Keratinocyte (primary cell): ENCODE results near the gene FBXO39. TPM values are rescaled to one million over a fixed set of nuclear protein-coding genes. Genes with fewer than 3 reads are reported as not detected.

Source experiments
- DNase-seq: peaks from one replicate; pipeline ENCODE4 v3.0.0-alpha.2; 2011; ENCODE audit warnings: low read depth, missing footprints, low spot score
- FAIRE-seq: peaks from 2 replicates; lab custom pipeline; 2011; peaks lifted over from hg19 to GRCh38; lab: Jason Lieb, UNC
- H2AFZ ChIP-seq: 2 replicates; pipeline ENCODE4 v1.6.0; 2012; ENCODE audit warnings: low read length, control low read depth, inconsistent platforms; ENCODE audit not compliant: control insufficient read depth
- H3K27ac ChIP-seq: 2 replicates; pipeline ENCODE4 v1.5.1; 2011; ENCODE audit warnings: low read length; ENCODE audit not compliant: control insufficient read depth, insufficient read depth
- H3K27me3 ChIP-seq: 3 replicates; pipeline ENCODE4 v1.6.0; 2011; ENCODE audit warnings: low read length; ENCODE audit not compliant: control insufficient read depth, insufficient read depth; ENCODE audit errors: extremely low read depth
- H3K36me3 ChIP-seq, 2 experiments: 2 replicates in 1 of 2; 3 replicates in 1 of 2; pipeline ENCODE4 v1.5.1; 2011; ENCODE audit warnings: low read length in 2 of 2, mild to moderate bottlenecking in 1 of 2; ENCODE audit not compliant: control insufficient read depth in 2 of 2, insufficient read depth in 2 of 2; ENCODE audit errors: extremely low read depth in 1 of 2
- H3K4me1 ChIP-seq: 3 replicates; pipeline ENCODE4 v1.5.1; 2011; ENCODE audit warnings: low read length; ENCODE audit not compliant: control insufficient read depth, insufficient read depth; ENCODE audit errors: extremely low read depth
- H3K4me2 ChIP-seq: 3 replicates; pipeline ENCODE4 v1.6.0; 2011; ENCODE audit warnings: low read depth, low read length; ENCODE audit not compliant: control insufficient read depth, insufficient read depth; ENCODE audit errors: extremely low read depth
- H3K4me3 ChIP-seq, 3 experiments: fragments of 200-600 bp in 1 of 3; sonication (generic) in 1 of 3; 2 replicates in 2 of 3; 3 replicates in 1 of 3; pipeline ENCODE4 v1.5.1; 2011 to 2016; ENCODE audit warnings: low read length in 3 of 3, mild to moderate bottlenecking in 3 of 3, control low read depth in 2 of 3, inconsistent platforms in 1 of 3, low read depth in 1 of 3, mixed read lengths in 1 of 3, mixed run types in 1 of 3, moderate library complexity in 1 of 3; ENCODE audit not compliant: control insufficient read depth in 2 of 3, insufficient read depth in 2 of 3; ENCODE audit errors: extremely low read depth in 1 of 3
- H3K79me2 ChIP-seq: 2 replicates; pipeline ENCODE4 v1.6.0; 2012; ENCODE audit warnings: low read length; ENCODE audit not compliant: control insufficient read depth, insufficient read depth
- H3K9ac ChIP-seq: 3 replicates; pipeline ENCODE4 v1.6.0; 2011; ENCODE audit warnings: low read length; ENCODE audit not compliant: control insufficient read depth, insufficient read depth; ENCODE audit errors: extremely low read depth
- H3K9me1 ChIP-seq: 3 replicates; pipeline ENCODE4 v1.6.0; 2011; ENCODE audit warnings: low read length; ENCODE audit not compliant: control insufficient read depth, insufficient read depth; ENCODE audit errors: extremely low read depth
- H3K9me3 ChIP-seq: 2 replicates; pipeline ENCODE4 v1.5.1; 2012; ENCODE audit warnings: low read depth, low read length; ENCODE audit not compliant: control insufficient read depth
- H4K20me1 ChIP-seq: 3 replicates; pipeline ENCODE4 v1.6.0; 2011; ENCODE audit warnings: low read length; ENCODE audit not compliant: control insufficient read depth, insufficient read depth; ENCODE audit errors: extremely low read depth
- CTCF ChIP-seq, 3 experiments: IDR thresholded peaks in 1 of 3; conservative IDR thresholded peaks in 1 of 3; optimal IDR thresholded peaks in 1 of 3; 2 replicates in 2 of 3; 3 replicates in 1 of 3; pipeline versions ENCODE3 to v1.5.1; 2011; ENCODE audit warnings: low read length in 3 of 3, mild to moderate bottlenecking in 3 of 3, moderate library complexity in 2 of 3, control low read depth in 1 of 3, inconsistent platforms in 1 of 3; ENCODE audit not compliant: insufficient read depth in 2 of 3; ENCODE audit errors: extremely low read depth in 1 of 3
- EZH2 ChIP-seq: IDR thresholded peaks from one replicate; pipeline ENCODE4 v1.6.1; 2012; ENCODE audit warnings: inconsistent platforms, mild to moderate bottlenecking, low read length, moderate library complexity
- dilution Hi-C: fragments of 300-500 bp; cut with MboI; formaldehyde crosslinking; loops from one replicate; pipeline ENCODE4 v1.7.0; 2020; ENCODE audit warnings: low sequenced_read_pairs; ENCODE audit not compliant: extremely low pct_ligation_motif_present
- polyA plus RNA-seq, 5 experiments: library from polyadenylated mRNA; depleted of rRNA in 3 of 5; stranded (reverse) in 3 of 5; stranded (forward) in 1 of 5; unstranded in 1 of 5; fragments of >200 nt; gene quantifications; 1 replicate in 1 of 5; 2 replicates in 3 of 5; 3 replicates in 1 of 5; pipeline versions ENCODE4 v1.2.1 to v1.2.3, GENCODE V29; 2011 to 2012; ENCODE audit warnings: missing spikeins in 2 of 5, low read depth in 1 of 5, low replicate concordance in 1 of 5

FBXO39 gene
- polyA plus RNA-seq, 1 donor (not counting 4 experiments of a cell fraction or from before 2014, with no cell fraction given) = 3.3 TPM

GRCh38 chr17:6757747-6758146 is 18.3 kb upstream of the FBXO39 start:
- Histone ChIP-seq H3K9ac (no peak overlapping the region), H3K27ac (no peak overlapping the region), H3K9me3 (no peaks in the 10 kb centered on the region), H3K4me2 (no peak overlapping the region), H3K9me1 (no peaks in the 10 kb centered on the region), H3K4me1 (peaks cover 15% of the 10 kb centered on the region), H4K20me1 (no peaks in the 10 kb centered on the region), H3K27me3 (no peaks in the 10 kb centered on the region), H3K36me3 (peaks cover 0 to 2% of the 10 kb centered on the region in 2 experiments), H3K79me2 (no peaks in the 10 kb centered on the region), H3K4me3 (no peak overlapping the region), H2AFZ (no peak overlapping the region)
- DNase-seq (no peak), FAIRE-seq (no peak)
- dilution Hi-C loops = no loop called here
- no peak for TF ChIP-seq EZH2

- Histone ChIP-seq H3K27ac (no peak overlapping the region), H3K9ac (no peak overlapping the region), H4K20me1 (no peaks in the 10 kb centered on the region), H2AFZ (no peak overlapping the region), H3K9me3 (no peaks in the 10 kb centered on the region), H3K9me1 (no peaks in the 10 kb centered on the region), H3K27me3 (no peaks in the 10 kb centered on the region), H3K79me2 (no peaks in the 10 kb centered on the region), H3K4me1 (no peaks in the 10 kb centered on the region), H3K4me2 (no peak overlapping the region), H3K36me3 (peaks cover 0 to 3% of the 10 kb centered on the region in 2 experiments), H3K4me3 (no peak overlapping the region)
- FAIRE-seq = no peak
- DNase-seq = no peak
- TF ChIP-seq CTCF (optimal IDR thresholded peaks at IDR 0.05 in 1 of 3, IDR thresholded peaks at IDR 0.05 in 1 of 3, conservative IDR thresholded peaks at IDR 0.05 in 1 of 3; ENCODE audit: extremely low read depth in 1 of 3, insufficient read depth in 2 of 3, low read length in 3 of 3) = no peak
- TF ChIP-seq EZH2 = no peak
- dilution Hi-C loops = no loop called here
Observed at GRCh38 chr17:6761779-6762178, 14.2 kb upstream of the FBXO39 start.

- no peak for FAIRE-seq
- H3K27ac ChIP-seq = no peak overlapping the region
- no peaks in the 10 kb centered on the region for H3K4me1 ChIP-seq
- peaks cover 9% of the 10 kb centered on the region for H3K9me3 ChIP-seq
- H3K27me3 ChIP-seq = no peaks in the 10 kb centered on the region
- H3K36me3 ChIP-seq = peaks cover 0 to 8% of the 10 kb centered on the region in 2 experiments
- H3K9me1 ChIP-seq = no peaks in the 10 kb centered on the region
- no peak overlapping the region for H3K9ac ChIP-seq
- no peak for DNase-seq
- no peaks in the 10 kb centered on the region for H3K79me2 ChIP-seq
- dilution Hi-C loops = no loop called here
- no peaks in the 10 kb centered on the region for H4K20me1 ChIP-seq
- no peak overlapping the region for H3K4me3 ChIP-seq
- TF ChIP-seq CTCF (optimal IDR thresholded peaks at IDR 0.05 in 1 of 3, IDR thresholded peaks at IDR 0.05 in 1 of 3, conservative IDR thresholded peaks at IDR 0.05 in 1 of 3; ENCODE audit: extremely low read depth in 1 of 3, insufficient read depth in 2 of 3, low read length in 3 of 3) (no peak), EZH2 (no peak)
- no peak overlapping the region for H2AFZ ChIP-seq
- H3K4me2 ChIP-seq = no peak overlapping the region
Observed at GRCh38 chr17:6768447-6768846, 7.6 kb upstream of the FBXO39 start.
